ENCODE measurements around the gene SCFD2. TPM values are rescaled to one million over a fixed set of nuclear protein-coding genes. Genes with fewer than 3 reads are reported as not detected.

The SCFD2 gene
- total and polyA plus RNA-seq, 2 of the 8 experiments (the other 6 are each of a cell fraction or from before 2014, with no cell fraction given) = 6.2 to 10.2 TPM

- TF ChIP-seq KDM1A (IDR thresholded peaks at IDR 0.05; ENCODE audit: borderline replicate concordance, low read length) = no peak
Measured at GRCh38 chr4:53119680-53120079, 246.2 kb downstream of the SCFD2 start (continued).

All from H1 (cell line).